ENCODE data around the gene EGF.

Gene EGF

DNA sequence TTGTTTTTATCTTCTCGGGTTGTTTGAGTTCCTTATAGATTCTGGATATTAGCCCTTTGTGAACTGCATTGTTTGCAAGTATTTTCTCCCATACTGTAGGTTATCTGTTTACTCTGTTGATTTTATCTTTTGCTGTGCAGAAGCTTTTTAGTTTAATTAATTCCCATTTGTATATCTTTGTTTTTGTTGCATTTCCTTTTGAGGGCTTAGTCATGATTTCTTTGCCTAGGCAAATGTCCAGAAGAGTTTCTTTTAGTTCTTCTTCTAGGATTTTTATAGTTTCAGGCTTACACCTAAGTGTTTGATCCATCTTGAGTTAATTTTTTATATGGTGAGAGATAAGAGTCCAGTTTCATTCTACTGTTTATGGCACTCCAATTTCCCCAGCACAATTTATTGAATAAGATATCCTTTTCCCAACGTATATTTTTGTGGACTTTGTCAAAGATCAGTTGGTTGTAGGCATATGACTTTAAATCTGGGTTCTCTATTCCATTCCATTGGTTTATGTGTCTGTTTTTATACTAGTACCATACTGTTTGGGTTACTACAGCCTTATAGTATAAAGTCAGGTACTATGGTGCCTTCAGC lies 54.3 kb downstream of the EGF start:
- no peak for DNase-seq

DNA sequence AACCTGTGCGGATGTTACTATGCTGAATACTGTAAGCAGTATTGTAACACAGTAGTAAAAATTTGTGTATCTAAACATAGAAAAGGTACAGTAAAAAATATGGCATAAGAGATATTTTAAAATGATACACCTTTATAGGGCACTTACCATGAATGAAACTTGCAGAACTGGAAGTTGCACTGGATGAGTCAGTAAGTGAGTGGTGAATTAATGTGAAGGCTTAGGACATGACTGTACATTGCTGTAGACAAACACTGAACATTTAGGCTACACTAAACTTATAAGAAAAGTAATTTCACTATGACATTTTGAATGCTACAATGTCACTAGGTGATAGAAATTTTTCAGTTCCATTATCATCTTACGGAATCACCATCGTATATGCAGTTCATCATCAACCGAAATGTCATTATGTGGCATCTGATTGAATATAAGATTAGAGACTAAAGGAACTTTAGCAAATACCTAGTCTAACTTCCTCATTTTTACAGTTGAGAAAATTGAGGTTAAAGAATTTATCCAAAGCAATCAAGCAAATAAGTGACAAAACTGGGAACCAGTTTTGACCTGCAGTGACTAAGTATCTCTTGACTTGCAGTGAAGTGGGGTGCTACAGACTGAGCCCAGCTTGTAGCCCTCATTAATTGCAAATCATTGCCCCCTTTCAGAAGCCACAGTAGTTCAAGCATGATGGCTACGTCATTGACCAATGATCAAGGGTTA lies 55.3 kb downstream of the EGF start:
- DNase-seq = no peak

DNA sequence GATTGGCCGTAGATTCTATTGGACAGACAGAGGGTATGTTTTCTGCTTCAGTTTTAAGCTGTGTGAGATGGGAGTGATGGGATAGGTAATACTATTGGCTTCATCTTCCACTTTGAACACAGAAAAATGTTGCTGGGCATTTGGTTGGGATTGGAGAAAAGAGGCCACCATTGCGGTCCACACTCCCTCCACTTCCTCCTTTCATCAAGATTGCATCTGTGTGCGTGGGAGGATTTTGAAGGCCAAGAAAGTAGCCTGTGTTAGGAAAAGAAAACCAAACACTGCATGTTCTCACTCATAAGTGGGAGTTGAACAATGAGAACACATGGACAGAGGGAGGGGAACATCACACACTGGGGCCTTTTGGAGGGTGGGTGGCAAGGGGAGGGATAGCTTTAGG lies 56.4 kb downstream of the EGF start:
- no peak for DNase-seq

DNA sequence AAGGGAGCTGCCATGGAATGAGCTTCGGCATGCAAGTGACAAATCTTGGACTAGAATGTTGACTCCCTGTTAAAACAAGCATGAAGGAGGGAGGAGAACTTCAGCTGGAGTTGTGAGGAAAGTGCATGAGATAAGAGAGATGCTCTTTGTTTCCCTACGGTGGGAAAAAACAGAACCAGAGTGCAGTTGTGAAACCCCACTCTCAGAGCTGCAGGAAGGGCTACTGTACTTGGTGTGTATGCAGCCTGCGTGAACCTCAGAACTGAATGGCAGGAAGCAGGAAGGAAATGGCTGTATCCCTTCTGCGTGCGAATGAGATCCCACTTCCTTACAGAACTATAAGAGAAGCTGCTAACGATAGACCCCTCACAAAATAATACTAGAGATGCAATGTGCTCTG lies 57.2 kb downstream of the EGF start:
- DNase-seq = no peak

DNA sequence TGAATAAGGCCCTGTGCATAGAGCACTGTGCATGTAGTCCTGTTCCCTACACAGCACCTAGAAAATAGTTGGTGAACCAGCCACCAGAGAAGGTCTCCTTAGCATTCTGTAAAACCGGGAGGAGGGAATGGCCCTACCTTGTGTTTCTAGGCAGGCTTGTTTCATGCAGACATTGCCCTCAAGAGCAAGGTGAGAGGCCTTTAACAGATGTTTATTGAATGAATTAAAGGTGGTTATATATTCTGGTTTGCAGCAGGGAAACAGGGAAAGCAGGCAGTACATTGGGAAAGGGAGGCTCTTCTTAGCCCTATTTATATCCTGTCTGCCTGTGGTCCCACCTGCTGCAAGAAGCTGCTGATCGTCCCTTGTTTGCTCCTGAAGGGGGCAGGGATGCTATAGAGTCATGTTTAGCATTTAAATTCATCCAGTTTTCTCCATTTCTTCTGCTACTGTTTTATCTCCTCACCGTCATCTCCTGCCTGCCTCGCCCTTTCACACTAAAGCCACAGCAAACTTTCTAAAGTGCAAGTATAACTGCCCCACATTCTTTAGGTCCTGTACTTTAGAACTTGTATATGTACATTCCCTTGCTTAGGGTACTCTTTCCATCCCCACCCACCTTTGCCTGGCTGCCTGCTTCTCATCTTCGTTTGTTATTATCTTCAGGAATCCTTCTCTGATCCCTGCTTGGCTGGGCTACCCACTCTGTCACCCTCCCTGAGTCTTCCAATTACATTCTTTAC lies 60.3 kb downstream of the EGF start:
- DNase-seq = no peak

DNA sequence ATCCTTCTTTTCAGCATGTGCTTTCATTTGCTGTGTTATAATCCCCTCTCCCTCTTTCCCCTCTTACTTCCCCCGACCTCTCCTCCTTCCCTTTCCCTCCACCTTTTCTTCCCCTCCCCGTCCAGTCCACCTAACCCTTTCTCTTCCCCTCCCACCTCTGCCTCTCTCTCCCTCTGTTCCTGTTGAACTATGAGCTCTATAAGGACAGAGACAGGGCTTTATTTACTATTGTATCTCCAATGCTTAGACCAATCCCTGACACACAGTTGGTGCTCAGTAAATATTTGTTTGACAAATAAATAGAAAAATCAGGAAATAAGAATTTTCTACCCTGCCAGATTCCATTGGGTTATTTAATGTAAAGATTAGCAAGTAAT lies 60.8 kb downstream of the EGF start:
- DNase-seq = no peak

DNA sequence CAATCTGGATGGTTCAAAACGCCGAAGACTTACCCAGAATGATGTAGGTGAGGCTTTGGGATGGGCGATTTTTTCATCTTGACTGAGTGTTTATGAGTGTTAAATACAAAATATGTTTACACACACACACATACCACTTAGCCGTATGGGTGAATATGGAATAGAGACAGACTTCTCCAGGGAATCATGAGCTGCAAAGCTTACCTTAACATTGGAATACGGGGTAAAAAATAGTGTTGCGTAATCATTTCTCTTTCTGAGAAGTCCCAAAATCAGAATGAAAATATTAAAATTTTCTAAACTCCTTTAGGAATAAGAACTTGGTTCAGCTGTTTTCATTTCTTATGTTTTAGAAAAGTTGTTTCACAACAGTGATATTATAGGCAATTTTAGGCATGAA lies 63.5 kb downstream of the EGF start:
- no peak for DNase-seq

DNA sequence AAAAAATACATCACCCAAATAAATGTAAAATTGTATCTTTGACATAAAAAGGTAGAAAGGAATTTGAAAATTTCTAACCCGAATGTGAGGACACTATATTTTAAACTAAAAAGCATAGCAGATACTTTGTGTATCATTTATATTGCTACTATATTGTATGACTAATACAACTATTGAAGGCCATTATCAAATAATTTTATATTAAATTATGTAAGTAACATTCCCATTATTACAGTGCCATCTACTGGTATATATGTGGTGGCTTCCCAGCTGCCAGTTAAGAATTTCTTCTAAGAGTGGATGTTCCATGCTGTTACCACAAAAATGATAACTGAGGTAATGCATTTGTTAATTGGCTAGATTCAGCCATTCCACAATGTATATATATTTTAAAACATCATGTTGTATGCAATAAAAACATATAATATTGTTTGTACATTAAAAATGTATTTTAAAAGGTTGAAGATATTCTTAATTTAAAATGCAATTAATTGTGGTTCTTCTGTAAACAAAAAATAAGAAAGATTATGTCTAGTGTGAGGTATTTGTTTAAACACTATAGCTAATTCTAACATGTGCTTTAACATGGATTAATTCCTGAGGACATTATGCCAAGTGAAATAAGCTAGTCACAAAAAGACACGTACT lies 65.3 kb downstream of the EGF start:
- DNase-seq = peak in 1 of 2 experiments; percentile 30

DNA sequence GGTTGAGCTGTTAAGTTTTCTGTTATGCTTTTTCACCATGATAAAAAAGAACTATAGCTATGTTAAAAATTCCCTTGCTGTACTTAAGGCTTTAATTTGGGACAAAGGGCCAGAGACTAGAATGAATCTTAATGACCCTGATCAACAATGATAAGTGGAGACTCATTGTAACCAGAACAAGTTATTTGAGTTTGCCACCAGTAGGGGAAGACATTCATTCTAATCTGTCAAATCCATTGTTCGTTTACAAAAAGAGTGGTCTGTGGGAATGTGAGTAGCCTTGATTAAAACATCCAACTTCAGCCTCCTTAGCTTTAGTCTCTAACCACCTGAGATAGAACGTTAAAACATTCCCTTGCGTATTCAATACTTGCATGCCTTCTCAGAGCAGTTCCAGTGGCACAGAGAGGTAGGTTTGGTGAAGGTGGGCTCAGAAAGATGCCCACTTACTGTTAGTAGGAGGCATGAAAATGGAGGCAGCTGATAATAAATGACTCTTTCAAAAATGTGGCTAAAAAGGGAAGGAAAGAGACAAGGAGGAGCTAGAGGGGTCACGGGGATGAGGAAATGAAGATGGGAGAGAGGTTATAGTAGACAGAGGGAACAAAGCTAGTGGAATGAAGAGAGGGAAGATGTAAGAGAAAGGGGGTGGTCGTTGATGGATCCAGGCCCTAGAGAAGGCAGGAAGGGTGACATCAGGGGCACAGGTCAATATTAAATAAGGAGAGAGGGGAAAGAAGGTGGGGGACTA lies 66.2 kb downstream of the EGF start:
- DNase-seq = no peak

DNA sequence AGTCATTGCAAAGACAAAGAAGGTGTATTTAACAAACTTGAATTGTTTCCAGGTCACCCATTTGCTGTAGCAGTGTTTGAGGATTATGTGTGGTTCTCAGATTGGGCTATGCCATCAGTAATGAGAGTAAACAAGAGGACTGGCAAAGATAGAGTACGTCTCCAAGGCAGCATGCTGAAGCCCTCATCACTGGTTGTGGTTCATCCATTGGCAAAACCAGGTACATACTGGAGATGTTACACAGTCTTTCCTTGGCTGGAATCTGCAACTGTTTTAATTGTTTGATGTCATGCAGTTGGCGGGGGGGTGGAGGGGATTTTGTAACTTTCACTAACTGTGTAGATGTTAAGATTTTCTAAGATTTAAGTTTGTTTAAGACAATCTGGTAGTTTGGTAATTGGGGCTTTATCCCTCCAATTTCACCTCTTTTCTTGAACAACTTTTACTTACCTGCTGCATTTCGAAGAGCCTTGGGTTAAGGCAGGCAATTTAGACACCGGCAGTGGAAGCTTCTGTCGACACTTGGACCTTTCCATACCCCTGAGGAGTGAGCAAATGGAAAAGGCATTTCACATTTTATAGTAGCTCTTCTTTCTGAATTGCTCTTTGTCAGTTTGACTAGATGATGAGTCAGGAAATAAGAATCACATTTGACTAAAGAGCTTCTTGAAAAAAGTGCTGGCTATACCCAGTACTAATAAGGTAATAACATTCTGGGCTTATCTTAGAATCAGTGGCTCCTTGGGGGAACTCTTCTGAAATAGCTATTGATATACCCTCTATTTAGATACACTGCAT lies 67.4 kb downstream of the EGF start:
- DNase-seq = no peak

DNA sequence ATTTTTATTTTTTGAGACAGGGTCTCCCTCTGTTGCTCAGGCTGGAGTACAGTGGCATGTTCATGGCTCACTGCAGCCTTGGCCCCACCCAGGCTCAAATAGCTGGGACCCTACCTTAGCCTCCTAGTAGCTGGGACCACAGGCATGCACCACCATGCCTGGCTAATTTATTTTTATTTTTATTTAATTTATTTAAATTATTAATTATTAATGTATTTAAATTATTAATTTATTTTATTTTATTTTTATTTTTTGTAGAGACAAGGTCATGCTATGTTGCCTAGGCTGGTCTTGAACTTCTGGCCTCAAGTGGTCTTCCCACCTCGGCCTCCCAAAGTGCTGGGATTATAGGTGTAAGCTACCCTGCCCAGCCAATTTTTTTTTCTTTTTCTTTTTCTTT lies 69.3 kb downstream of the EGF start:
- no peak for DNase-seq

DNA sequence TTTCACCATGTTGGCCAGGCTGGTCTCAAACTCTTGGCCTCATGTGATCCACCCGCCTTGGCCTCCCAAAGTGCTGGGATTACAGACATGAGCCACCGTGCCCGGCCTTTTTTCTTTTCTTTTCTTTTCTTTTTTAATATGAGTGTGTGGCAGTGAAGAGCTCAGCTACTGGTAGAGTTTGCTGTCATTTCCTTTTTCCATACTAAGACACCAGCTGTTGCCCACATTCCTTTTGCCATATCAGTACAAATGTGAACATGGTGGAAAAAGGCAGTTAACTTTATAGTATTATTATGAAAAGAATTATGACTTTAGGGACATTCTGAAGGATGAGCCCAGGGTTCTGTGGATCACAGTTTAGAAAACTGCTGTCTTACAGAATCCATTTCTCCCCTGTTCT lies 69.8 kb downstream of the EGF start:
- DNase-seq = no peak

DNA sequence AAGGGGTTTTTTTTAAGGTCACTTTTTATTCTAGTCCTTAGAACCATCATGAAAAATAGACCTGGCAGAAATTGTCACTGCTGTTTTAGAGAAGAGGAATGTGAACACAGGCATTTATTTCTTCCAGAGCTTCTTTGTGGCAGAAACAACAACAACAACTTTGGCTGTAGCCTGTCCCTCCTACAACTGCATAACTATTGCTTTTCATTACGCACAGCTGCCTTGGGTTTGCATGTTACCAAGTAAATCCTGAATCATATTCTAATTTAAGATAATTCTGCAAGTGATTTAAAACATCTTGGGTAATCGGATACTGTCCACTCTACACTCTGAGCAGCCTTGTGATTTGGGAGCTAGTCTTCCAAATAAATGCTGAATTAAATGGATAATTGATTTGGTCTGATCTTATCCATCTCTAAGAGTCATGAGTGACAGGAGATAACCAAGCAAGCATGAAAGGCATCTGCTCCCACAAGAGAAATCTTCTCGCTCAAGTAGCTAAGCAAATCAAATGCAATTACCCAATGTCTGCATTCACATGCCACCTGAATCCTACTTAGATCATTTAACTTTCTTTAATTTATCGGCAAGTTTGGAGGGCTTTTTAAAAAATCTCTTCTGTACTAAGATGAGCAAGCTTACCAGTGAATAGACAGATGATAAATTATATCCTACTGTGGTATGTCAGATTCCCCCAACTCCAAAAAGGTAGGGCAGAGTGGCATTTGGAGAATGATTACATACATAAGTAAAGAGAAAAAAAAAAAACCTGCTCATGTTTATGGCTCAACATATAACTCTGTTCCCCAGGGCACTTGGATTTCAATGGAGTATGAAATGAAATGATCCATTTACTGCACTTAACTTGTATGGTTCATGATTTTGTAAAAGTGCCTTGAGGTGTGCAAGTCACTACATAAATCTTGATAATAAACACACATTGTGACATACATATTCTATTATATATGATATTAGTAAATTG lies 73.6 kb downstream of the EGF start:
- DNase-seq = no peak

DNA sequence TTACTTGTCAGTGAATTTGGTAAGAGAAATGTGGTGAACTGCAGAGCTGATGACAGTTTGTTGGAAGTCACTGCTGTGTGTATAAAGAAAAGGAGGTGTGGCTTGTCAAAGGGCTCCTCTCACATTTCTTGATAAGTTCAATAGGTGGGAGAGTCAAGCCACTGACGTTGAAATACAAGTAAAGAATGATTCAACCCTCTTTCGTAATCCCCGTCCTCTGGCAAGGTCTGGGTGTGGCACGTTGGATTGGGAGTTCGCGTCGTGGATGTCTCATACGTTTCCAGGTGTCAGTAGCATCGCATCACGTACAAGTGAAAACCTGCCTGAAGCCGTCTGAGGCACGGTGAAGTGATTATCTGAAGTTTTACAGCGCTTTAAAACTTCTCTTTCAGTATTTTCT lies 76.4 kb downstream of the EGF start:
- DNase-seq = no peak

DNA sequence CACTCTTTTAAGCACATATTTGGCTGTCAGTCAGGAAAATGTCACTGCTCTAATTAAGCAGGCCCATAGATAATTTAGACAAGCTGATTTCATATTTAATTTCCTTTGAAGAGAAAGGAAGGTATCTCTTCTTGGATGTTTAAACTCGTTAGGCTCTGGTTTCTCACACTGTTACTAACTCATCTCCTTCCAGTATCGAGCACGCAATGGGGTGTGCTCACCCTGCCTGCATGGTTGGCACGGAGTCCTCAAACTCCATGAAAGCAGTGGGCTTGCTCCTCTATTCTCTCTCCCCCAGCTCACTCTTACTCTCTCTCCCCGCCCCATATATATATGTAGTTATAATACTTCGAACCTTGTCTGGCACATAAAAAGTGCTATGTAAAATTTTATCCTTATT lies 76.9 kb downstream of the EGF start:
- DNase-seq = no peak

DNA sequence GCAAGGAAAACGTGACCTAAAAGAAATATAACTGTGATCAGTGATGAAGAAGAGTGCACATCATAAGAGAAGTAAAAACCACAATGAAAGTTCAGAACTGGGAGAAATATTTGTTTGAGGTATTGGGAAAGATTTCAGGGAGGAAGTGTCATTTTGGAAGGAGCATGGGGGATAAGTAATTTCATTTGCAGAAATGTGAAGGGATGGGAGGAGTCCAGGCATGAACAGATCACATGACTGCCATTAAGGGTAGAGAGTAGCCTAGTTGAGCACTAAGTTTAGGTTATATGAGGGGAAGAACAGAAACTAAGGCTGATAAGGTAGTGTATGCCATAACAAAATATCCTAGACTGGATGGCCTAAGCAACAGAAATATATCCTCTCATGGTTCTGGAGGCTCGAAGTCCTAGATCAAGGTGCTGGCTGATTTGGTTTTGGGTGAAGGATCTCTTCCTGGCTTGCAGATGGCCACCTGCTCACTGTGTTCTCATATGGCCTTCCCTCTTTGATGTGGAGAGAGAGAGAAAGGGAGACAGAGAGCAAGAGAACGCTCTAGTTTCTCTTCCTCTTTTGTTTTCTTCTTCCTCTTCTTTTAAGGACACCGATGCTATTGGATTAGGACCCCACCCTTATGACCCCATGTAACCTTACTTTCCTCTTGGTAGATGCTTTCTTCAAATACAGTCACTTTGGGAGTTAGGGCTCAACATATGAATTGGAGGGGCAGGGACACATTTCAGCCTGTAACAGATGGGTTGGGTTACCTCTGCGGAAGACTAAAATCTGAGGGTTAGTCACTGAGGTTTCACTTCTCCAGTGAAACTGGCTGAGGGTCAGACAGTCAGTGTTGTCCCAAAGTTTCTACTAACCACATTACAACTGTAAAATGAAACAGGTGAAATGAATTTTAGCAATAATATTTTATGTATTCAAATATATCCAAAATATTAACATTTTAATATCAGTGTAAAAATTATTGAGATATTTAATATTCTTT lies 77.9 kb downstream of the EGF start:
- DNase-seq = no peak

DNA sequence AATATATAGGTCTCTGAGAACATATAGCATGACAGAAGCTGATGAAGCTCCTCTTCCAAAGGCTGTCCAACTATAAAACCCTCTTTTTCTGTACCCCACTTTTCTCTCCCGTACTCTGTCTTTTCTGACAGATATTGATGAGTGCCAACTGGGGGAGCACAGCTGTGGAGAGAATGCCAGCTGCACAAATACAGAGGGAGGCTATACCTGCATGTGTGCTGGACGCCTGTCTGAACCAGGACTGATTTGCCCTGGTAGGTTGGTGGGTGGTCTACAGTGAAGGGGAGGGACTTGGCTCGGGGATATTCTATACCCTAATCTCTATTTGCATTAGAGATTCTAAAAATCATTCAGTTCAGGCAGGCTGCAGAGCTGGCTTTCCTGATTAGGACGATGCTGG lies 80.4 kb downstream of the EGF start:
- no peak for DNase-seq

DNA sequence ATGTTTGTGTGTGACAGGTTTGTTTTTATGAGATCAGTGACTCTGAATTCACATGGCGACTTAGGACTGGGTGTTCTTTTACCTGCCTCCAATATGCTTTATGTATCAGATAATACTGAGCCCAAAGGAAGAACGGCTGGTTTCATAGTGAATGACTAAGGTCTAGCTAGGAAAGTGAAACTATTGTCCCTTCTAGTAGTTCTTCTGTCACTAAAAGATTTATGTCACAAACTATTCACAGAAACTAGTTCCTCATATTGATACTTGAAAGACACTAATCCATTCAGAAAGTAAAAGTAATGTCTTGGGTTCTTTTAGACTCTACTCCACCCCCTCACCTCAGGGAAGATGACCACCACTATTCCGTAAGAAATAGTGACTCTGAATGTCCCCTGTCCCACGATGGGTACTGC lies 81.7 kb downstream of the EGF start:
- DNase-seq = no peak

DNA sequence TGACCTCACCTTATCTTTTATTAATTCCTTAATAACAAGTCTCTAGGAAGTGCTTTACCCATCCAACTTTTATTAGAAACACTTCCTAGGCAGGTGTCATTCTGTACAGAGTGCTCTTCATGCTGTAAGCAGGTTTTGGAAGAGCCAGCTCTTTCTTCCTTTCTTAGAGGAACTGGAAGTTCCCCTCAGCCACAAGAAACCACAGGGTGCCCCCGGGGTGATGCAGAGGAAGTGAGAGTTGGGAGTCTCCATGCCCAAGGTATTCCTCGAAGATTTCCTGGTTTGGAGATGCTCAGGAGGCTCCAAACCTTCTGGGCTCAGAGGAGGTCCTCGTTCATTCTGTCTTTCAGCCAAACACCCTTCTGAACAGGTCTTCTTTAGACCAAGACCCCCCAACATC lies 83.8 kb downstream of the EGF start:
- DNase-seq = no peak
